Glomerular visceral epithelial cell (primary cell): ENCODE measurements around the gene MDP1.
"Not testable (repeated sequence)": the region's sequence is repeated elsewhere in the genome, so short reads cannot be mapped to it uniquely, and the experiment has no call there.

ENCODE experiments used
- DNase-seq: peaks from one replicate; pipeline ENCODE4 v3.0.0-alpha.2; 2016; ENCODE audit errors: extremely low spot score

MDP1 gene

DNA sequence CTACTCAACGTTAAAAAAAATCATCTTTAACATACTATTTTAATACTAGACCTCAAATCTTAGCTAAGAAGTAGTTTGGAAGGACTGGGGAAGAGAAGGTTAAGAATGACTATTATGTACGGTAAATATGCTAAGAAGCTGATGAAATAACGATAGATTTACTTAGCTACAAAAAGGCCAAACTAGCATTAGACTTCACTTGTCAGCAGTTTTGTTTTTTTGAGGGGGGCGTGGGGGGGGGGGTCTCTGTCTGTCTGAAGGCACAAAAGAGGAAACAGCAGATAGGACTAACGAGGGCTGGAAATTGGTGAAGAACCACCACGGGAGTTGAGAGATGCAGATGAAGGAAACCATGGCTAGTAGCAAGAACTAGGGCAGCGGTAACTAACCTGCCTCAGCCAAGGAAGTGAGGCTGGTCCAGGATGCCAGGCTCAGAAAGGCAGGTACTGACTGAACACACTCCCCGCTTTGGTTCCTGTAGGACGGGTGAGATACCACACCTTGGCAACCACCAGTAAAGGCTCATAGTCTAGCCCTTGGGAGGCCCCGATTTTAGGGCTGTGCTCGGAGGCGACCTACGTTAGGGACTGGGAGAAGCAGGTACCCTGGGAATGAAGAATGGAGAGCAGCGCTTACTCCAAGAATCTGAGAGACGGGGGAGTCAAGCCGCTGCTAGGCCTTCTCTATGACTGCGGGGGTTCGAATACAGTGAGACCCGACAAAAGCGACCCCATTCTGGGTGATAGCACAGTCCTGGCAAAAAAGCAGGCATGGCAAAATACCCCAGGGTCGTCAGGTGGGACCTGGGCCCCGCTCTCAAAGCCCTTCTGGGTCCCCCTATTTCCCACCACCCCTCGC lies 15.6 kb upstream of the MDP1 start:
- no peak for DNase-seq

DNA sequence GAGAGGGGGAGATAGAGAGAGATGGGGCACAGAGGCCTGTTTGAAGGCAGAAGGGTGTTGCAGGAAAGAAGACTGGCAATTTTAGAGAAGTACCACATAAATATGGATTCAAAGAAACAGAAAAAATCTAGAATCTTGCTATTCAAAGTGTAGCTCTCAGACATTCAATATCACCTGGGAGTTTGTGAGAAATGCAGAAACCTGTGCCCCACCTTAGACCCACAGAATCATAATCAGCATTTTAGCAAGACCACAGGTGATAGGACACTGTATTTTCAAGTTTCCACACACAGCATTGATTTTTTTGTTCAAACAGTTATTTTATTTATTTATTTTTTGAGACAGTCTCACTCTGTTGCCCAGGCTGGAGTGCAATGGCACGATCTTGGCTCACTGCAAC lies 13.0 kb upstream of the MDP1 start:
- DNase-seq: no peak

DNA sequence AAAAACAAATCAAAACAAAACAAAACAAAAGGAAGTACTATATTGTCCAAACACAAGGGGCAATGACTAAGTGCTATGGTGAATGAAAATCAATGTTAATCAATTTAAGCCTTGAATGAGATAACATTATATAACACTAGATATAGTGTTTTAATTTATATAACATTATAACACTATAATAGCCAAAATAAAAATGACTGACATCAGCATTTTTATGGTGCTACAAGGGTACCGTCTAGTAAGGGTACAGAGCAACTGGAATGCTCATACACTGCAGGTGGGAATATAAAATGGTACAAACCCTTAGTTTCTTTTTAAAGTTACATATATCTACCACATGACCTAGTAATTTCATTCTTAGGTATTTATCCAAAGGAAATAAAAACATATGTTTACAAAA lies 10.6 kb upstream of the MDP1 start:
- no peak for DNase-seq

DNA sequence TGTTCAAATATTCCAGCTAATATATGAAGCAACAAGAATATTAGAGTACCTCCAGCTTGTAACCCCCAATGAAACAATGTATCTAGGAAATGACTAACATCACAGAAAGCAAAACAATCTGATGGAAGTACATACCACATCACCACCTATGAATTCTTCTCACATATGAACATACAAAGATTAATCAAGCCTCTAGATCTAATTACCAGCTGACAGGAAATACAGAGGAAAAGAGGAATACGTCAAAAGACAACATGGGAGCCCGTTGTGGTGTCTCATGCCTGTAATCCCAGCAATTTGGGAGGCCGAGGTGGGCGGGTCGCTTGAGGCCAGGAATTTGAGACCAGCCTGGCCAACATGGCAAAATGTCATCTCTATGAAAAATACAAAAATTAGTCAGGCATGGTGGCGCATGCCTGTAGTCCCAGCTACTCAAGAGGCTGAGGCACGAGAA lies 8.8 kb upstream of the MDP1 start:
- DNase-seq: peak; percentile 44

DNA sequence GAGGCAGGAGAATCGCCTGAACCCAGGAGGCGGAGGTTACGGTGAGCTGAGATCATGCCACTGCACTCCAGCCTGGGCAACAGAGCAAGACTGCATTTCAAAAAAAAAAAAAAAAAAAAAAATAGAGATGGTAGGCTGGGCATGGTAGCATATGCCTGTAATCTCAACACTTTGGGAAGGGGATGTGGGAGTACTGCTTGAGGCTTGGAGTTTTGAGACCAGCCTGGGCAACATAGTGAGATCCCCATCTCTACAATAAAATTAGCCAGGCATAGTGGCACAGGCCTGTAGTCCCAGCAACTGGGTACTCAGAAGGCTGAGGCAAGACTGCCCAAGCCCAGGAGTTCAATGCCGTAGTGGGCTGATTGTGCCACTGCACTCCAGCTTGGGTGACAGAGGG lies 7.1 kb upstream of the MDP1 start:
- DNase-seq: not testable (repeated sequence)

DNA sequence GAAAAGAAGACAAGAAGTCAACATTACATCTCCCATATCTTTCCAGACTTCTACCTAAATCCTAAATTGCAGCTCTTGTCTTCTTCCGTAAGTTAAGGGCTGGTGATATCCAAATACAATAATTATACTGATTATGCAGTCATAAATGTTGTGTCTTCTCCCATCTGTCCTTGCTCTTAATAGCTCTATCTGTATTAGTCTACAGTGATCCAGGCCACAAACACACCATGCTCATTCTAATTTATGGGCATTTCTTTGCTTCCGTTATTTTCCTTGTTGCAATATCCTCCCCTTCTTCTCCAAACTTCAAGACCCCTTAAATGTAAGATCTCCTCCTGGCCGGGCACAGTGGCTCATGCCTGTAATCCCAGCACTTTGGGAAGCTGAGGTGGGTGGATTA lies 3.7 kb upstream of the MDP1 start:
- no peak for DNase-seq

DNA sequence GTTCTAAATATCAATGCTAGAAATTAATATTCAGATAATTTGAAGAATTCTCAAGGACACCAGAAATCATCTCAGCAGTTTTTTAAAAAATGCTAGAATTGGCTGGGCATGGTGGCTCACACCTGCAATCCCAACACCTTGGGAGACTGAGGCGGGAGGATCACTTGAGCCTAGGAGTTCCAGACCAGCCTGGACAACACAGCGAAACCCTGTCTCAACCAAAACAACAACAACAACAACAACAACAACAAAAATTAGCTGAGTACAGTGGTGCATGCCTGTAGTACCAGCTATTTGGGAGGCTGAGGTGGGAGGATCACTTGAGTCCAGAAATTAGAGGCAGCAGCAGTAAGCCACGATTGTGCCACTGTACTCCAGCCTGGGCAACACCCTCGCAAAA lies 3.2 kb upstream of the MDP1 start:
- DNase-seq: no peak

DNA sequence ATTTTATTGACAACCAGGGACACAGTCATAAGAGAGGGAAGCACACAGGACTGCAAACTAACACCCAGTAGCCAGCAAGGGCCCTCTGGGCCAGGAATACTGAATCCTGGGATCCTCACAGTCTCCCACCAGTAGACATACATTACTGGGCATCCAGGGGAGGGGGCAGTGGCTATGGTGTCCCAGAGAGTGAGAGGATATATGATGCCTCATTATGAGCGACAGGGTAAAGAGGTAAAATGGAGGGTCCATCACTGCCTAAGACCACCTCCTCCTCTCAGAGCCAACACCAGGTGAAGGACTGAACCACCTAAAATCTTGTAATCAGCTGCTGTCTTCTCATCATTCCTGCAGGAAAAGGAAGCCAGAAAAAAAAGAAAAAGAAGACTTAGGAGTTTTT lies 1.0 kb upstream of the MDP1 start:
- not testable (repeated sequence) for DNase-seq

DNA sequence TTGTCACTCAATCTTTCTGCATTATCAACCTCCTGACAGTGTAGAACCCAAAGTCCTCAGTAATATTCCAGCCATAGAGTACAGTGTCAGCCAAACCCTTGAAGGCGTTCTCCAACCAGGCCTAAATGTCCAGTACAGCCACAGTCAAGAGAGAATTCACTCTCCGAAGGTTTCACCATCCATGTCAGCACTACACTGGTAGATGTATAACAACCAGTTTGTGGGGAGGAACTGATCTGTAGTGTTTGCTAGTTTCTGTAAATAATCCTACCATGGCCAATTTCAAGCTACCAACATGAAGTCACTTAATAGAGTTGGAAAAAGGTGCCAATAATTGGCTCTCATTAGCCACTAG lies 456 bp upstream of the MDP1 start:
- no peak for DNase-seq

DNA sequence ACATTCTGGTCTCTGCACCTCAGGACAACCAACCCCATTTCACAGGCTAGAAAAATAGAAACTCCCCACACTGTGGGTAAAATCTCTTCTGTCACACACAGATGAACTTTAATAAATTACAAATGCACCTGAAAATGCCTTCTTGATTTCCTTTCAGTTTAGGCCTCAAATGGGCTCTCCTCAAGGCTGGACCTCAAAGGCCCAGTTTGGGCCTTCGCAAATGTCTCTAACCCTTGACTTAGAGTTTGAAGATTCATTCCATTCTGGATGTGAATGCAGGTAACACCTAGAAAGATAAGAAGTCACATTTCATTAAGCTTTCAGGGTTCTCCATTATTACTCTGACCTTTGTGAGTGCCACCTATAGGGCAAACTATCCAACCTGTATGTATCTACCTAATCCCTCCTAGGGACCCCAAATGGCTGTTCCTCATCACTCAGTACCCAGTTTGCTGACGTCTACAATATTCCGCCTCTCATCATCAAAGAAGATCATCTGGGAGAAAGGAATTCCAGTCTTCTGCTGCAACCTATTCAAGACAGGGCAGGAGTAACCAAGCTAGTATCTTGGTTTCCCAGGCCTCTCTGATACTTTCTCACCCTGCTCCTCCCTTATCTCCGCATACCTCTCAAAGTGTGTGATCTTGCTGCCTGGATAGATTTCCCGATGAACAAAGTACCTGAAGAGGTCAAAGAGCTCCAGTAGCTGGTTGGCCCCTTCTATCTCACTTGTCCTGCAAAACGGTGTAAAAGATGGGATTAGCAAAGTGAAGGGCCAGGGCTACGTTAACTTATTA lies 1.8 kb downstream of the MDP1 start:
- DNase-seq: no peak

DNA sequence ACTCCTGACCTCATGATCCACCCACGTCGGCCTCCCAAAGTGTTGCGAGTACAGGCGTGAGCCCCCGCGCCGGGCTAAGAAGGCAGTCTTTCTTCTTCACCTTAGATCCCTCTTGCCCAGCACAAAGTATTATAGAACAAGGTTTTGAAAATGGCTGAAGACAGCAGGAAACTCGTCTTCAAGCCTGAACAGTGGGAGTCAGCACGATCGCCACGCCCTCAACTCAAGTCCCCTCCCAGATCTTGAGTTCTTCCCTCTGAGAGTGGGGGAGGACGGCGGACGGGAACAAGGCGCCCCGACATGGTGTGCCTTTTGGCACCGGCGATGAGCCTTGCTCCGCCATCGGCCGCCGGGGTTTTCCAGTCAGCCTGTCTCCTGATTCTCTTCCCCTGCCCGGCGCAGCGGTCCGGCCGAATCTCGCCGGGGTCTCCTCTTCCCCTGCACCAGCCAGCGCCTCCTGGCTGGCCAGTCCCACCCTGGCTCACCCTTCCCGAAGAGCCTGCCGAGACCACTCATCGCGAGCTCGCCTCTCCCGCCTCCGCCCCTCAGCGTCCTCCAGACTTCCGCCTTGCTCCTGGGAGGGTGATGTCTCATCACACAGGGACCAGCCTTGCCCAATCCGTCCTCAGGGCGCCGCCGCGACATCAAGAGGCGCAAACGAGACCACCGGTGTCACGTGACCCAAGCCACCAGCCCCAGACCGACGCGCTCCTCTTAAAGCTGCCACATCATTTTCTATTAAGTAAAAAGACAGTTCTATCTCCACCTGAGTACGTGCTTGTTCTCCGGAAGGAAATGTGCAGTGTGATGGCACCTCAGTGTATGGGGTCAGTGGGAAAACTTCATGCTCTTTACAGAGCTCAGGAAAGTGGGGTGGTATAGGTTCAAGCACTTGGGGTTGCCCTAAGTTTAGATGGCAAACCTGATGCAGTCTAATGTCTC lies 2.7 kb downstream of the MDP1 start, which contains the start of gene CHMP4A:
Gene CHMP4A, minus strand, starts transcription at position 565 of the 942 bp plus-strand sequence. Its CDS starts 49 bp downstream, at position 516.
- DNase-seq: peak; percentile 98

DNA sequence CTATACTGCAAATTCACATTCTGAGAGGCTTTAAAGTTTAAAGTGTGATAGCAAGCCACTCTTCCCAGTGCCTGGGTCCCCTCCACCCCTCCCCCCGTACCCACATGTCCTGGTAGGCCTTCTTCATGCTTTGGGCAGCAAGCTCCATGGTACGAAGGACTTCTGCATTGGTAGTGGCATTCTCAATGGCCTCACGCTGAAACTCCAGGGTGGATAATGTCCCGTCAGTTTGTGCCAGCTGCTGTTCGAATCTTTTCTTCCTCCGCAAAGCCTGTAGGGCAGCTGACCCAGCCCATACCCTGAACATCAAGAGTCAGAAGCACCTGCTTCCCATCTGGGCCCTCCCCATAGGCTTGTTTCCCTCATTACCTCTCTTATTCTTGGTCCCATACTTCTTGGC lies 4.6 kb downstream of the MDP1 start:
- DNase-seq: no peak

DNA sequence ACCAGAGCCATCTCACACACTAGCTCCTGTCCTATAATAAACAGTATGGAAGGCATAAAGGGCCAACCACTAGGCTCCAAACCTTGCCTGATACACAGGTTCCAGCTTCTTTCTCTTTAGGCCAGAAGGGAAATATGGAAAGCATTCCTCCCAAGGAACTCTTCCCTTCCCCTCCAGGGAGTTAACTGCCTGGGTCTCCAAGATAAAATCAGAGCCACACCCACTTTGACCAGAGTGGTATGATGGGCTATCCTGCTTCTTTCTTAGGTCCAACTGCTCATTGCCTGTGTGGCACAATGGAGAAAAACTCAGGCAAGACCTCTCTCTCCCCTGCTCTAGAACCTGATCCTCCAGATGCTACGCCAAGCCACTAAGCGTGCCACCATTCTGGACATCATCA lies 8.2 kb downstream of the MDP1 start:
- no peak for DNase-seq

DNA sequence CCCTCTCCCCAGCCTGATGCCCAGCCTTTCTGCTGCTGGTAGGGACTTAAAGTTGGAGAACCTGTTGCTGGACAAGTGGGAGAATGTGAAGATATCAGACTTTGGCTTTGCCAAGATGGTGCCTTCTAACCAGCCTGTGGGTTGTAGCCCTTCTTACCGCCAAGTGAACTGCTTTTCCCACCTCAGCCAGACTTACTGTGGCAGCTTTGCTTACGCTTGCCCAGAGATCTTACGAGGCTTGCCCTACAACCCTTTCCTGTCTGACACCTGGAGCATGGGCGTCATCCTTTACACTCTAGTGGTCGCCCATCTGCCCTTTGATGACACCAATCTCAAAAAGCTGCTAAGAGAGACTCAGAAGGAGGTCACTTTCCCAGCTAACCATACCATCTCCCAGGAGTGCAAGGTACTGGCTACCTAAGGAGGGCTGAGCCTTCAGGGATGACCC lies 8.7 kb downstream of the MDP1 start:
- no peak for DNase-seq

DNA sequence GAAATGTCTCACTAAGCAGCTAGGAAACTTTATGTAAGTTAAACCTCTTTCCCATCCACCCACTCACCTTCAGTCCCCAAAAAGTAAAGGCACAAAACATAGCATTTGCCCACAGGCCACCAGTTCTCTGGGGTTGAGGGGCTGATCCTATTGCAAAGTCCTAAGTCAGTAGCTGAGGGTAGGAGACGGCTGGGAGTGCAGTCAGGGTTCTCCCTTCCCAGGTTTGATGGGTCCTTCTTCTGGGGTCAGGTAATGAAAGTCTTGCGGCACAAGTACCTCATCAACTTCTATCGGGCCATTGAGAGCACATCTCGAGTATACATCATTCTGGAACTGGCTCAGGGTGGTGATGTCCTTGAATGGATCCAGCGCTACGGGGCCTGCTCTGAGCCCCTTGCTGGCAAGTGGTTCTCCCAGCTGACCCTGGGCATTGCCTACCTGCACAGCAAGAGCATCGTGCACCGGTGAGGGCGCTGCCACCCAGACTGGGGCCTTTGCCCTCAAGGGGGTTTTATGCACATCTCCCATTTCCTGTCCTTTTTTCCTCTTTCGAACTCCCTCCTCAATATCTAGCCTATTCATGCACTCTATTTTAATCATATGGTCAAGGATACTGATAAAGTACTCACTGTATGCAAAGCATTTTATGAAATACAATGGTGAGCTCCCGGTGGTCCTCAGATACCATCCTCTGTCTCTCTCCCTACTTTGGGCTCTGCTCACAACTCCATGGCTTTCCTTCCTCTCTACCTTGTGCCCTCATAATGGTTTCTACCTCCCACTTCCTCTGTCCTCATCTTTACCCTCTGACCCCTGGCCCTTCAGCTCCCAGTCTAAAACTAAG lies 9.4 kb downstream of the MDP1 start:
- DNase-seq: no peak

DNA sequence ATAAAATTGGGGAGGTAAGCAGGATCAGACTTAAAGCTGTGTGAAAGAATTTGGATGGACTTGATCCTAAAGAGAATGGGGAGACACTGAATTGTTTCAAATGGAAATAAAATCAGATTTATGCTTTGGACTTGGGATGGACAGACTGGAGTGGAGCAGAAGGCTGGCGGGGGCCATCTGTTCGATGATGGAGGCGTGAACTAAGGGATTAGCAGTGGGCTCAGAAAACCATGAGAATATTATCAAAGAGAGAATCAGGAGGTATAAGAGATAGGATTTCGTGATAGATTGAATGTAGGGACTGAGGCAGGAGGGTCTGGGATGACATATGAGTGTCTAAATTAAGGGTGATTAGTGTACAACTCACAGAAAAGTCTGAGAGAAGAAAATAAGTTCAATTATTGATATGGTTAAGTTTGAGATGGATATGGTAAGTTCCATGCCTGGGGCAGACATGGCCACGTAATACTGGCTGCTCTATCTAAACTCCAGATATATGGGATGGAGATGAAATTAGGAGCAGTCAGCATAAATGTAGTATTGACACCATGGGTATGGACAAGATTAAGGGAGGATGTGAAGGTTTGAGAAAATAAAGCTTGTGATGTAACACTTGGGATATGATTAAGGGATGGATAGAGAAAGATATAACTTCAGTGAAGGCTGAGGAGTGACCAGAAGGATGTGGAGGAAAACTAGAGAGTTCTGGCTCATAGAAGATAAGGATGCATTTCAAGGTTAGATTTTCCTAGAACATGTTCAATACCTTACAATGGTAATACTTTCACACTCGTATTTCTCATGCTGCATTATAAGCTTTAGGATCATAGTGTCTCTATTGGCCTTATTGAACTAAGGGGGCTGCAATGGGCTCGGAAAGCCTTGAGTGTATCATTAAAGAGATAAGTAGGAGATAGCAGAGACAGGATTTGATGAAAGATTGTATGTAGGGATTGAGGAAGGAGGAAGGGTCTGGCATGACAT lies 11.4 kb downstream of the MDP1 start:
- no peak for DNase-seq

DNA sequence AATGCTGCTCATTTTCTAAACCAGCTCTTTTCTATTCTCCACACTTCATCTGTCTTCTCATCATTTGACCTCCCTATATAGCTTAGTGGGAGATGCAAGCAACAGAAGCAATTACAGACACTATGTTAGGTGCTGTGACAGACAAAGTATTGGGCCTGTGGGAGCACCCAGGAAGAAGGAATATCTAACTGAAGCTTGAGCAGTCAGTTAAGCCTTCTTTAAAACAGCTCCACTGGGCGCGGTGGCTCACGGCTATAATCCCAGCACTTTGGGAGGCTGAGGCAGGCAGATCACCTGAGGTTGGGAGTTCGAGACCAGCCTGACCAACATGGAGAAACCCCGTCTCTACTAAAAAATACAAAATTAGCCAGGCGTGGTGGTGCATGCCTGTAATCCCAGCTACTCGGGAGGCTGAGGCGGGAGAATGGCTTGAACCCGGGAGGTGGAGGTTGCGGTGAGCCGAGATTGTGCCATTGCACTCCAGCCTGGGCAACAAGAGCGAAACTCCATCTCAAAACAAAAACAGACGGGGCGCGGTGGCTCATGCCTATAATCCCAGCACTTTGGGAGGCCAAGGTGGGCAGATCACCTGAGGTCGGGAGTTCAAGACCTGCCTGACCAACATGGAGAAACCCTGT lies 12.5 kb downstream of the MDP1 start:
- not testable (repeated sequence) for DNase-seq

DNA sequence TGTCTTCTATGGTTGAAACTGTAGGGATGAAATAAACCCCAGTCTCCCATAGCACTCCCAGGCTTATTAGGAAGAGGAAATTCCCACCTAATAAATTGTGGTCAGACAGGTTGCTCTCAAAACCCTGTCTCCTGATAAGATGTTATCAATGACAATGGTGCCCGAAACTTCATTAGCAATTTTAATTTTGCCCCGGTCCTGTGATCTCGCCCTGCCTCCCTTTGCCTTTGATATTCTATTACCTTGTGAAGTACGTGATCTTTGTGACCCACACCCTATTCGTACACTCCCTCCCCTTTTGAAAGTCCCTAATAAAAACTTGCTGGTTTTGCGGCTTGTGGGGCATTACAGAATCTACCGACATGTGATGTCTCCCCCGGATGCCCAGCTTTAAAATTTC lies 13.3 kb downstream of the MDP1 start:
- DNase-seq: not testable (repeated sequence)
